Fibroblast of gingiva (primary cell): Measurements from ENCODE around the gene AP1S1.
A peak's percentile ranks its signal among the peaks of the same experiment; 100 is the strongest.

ENCODE experiments used
- DNase-seq: peaks from one replicate; pipeline ENCODE4 v3.0.0-alpha.2; 2011; ENCODE audit warnings: low read depth

The AP1S1 gene

DNA sequence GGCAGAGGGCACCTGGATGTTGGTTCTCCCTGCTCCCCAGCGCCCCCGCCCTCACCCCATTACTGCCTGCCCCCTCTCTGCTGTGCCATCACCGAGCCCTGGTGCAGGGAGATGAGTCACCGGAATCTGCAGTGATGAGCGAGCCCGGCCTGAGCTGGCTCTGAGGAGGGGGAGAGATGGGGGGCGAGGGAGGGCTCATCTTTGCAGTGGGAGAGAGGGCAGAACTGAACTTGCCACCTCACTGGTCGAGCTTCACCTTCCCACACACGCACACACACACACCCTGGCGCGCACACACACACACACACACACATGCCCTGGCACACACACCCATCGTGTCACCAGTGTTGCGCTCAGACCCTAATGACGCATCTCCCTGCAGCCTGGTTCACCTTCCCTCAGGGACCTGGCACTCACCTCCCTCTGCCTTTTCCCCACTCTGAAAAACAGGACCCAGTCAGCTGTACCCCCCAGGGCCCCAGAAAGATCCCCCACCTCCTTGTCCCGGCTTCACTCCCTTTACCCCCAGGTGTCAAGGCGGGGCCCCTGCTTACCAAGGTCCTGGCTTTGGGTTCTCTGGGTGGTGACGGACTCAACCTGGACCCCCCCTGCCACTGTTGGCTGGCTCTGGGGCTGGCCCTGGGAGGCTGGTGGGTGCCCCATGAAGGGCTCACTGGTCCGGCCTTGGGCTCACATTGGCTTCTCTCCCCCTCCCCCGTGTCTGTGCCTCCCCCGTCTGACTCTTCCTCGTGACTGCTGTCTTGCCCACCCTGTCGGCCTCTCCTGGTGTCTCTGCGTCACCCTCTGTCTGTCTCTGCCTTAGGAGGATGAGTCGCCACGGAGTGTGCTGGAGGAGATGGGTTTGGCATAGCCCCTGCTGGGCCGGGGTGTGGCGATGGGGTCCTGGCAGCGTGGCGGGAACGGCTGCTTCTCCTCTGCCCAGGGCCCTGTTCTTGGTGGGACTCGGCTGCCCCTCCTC is 5.7 kb downstream of the AP1S1 start:
- no peak for DNase-seq

- DNase-seq = no peak
Observed at GRCh38 chr7:101160910-101161309, 6.6 kb downstream of the AP1S1 start.

DNA sequence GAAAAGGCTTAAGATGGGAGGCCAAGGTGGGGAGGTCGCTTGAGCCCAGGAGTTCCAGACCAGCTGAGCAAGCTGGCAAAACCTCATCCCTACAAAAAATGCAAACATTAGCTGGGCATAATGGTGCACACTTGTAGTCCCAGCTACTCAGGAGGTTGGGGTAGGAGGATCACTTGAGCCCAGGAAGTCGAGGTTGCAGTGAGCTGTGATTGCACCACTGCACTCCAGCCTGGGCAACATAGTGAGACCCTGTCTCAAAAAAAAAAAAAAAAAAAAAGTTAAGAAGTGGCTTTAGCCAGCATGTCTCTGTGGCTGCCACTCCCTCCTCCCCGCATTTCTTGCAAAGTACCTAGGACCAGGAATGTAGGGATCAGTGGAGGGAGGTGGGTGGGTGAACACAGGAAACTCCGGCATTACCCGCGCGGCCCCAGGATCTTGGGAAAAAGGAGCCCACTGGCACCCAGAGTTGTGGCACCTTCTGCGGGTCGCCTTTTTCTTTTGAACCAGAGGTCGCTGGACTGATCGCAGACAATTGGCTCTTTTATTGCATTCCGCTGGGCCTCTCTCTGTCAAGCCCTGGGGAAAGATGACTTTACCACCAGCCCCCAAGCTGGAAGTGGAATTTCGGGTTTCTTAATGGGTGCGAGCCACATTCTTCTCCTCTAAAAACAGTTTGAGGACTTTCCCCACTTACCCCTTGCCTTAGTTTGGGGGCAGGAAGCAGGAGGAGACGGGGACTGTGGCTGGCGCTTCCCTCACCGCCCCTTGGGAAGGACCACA is 7.6 kb downstream of the AP1S1 start:
- DNase-seq = no peak

- DNase-seq = peak; percentile 38
Observed at GRCh38 chr7:101162551-101163278, 8.4 kb downstream of the AP1S1 start.

DNA sequence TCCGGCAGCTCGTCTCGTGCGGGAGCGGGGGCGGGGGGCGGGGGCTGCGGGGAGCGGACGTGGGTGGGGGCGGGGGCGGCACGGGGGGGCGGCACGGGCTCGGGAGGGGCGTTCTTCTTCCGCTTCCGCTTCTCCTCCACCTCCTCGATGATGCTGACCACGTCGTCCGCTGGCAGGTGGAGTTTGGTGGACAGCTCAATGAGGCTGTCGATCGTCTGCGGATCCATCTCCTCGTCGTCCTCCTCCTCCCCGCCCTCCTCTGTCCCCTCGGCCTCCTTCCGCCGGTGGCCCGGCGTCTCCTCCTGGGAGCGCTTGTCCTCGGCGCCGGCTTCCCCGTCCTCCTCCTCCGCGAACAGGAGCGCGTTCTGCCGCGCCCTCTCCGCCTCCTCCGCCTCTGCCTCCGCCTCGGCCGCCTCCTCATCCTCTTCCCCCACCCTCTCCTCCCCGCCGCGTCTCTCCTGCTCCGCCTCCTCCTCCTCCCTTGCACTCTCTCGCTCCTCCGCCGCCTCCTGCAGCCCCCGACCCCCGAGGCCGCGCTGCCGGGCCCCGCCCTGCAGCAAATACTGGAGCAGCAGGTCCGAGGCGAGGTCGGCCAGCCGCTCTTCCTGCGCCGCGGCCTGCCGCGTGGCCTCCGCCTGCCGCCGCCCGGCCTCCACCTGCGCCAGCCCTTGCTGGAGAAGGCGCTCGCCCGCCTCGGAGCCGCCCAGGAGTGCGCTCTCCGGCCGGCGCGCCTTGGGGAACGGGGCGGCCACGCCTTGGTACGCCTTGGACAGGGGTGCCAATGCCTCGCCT is 9.2 kb downstream of the AP1S1 start:
- DNase-seq = no peak

GRCh38 chr7:101164071-101164840 is 10.0 kb downstream of the AP1S1 start:
- DNase-seq = peak; percentile 53

GRCh38 chr7:101165075-101165957 is 11.0 kb downstream of the AP1S1 start, which contains the start of gene VGF:
Gene VGF (minus strand): TSS chr7:101165569. CDS start chr7:101164843, 726 bp downstream.
- DNase-seq = peak; percentile 90

DNA sequence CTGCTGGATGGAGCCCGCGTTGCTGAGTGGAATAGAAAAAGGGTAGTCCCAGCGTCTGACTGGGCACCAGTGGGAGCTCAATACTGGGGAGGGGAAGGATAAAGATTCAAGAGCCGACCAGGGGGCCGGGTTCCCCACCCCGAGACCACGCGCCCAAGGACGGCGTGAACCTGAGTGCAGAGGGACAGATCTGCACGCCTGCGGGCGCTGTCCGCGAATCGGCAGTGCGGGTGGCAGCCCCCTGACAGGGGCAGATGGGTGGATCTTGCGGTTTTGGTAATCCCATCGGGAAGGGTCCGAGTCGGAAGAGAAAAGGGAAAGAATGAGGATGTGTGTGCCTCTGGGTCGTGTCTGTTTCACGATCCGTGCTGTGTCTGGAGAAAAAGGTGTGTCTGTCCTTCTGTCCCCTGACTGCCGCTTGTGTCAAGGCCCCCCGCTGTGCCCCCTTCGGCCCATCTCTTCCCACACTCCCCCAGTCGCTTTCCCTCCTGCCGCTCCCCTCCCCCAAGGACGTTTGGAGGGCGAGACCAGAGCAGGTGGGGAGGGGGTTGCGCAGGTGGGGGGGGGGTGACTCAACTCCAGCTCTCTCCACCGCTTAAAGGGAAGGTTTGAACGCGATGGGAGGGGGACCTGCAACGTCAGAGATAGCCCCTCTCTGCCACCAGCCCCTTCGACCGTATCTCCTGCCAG is 11.8 kb downstream of the AP1S1 start:
- no peak for DNase-seq

GRCh38 chr7:101166648-101166908 is 12.3 kb downstream of the AP1S1 start:
- no peak for DNase-seq

- DNase-seq = no peak
Observed at GRCh38 chr7:101166909-101167644, 12.8 kb downstream of the AP1S1 start.

- no peak for DNase-seq
Observed at GRCh38 chr7:101167645-101168411, 13.6 kb downstream of the AP1S1 start.

DNA sequence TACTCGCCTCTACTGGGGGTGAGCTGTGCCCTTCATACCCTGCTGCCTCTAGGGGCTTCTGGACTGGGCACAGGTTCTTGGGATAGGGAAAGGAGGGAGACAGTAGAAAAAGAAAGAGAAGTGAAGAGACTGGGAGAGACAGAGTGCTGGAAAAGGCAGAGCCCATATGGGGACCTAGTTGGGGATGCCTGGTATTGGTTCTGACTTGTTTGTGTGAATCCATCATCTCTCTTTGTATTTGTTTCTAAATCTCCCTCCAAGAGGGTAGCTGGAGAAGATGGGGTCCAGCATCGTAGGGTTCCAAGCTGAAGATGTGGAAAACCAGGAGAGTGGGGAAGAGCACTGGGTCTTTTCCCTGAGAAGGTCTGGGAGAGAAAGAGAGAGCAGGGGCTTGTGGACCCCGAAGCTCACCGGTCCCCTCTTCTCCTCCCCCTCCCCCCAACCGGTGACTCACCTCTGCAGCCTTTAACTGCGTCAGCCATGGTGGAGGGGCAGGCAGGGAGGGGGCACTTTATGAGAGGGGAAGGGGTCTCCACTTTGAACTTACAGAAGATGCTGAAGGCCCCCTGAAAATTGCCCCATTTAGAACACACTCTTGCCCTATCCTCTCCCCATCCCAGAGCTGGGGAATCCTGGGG is 14.3 kb downstream of the AP1S1 start:
- DNase-seq = no peak

DNA sequence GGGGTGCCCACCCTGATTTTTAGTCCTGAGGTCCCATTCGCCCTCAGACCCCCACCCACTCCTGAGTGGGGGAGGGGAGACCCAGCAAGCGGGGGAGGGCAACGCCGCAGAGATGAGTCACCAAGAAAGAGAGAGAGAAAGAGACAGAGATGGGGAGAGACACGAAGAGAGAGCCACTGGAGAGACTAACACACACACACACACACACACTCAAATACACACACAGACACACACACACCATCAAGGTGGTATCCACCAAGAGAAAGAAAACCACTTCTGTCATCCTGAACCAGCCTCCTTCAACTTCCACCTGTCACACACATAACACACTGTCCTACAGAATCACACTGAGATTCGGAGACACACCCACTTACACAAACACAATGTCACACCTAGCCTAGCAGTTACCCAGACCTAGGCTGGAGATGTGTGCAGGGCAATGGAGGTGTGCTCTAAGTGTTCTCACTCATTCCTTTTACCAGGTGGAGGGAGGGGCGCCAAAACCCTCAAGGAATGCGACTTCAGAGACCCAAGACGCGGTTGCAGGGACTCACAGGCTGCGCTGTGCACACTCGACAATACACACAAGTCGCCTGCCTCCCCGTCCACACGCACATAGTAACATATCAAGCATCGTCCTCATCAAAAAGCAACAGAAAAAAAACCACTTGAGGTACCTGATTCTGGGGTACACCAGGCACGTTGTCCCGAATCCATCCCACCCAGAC is 15.0 kb downstream of the AP1S1 start:
- DNase-seq = no peak

- DNase-seq = peak; percentile 55
Observed at GRCh38 chr7:101169838-101170551, 15.7 kb downstream of the AP1S1 start.

DNA sequence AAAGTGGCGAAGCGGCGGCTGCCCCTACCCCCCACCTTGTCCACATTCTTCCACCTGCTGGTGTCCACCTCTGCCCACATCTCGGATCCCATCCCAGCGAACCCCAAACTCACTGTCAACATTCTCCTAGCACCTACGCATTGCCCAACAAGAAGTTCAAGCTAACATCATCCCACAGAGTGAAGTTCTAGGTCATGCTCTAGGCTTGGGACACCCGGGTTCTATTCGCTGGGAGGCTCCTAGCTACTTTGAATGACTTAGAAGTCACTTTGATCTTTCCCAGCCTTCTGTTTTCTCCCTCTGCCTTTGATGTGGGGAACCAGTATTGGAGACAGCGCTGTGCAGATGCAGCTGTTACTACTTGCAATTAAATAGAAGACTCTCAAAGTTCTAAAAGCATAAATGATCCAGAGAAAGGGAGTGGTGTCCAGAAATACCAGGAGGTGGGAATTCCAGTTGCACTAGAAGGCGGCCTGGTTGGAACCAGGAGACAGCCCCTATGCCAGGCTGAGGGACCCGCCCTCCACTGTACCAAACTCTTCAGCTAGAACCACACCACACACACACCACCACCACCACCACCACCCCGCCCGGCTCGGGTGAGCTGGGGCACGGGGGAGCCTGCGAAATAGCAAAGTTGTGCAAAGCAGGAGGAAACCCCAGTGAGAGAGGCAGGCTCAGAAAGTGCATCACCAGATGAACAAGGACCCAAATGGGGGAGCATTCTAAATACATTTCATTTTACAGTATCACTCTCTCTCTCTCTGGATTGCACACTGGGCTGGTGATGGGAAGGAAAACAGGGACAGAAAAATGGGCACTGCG is 16.6 kb downstream of the AP1S1 start:
- no peak for DNase-seq
